ENCODE data around the gene DPPA5.

The DPPA5 gene

DNA sequence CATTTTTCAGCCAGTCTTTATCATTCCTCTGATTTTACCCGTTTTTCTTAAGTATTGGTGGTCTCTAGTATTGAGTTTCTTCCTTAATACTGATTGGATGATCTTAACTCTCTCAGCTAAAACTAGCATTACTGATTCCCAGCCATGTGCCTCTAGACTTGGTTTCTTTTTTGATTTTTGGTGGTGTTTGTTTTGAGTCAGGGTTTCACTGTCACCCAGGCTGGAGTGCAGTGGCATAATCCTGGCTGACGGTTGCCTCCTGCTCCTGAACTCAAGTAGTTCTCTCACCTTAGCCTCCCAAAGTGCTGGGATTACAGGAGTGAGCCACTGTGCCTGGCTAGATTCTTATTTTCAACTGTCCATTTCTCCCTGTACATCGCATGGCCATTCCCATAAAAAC is 24.9 kb downstream of the DPPA5 start:
- H2BK120ac ChIP-seq (ENCODE audit: insufficient read depth, low read length, poor library complexity) = no peak overlapping the region
- H3K4me1 ChIP-seq (ENCODE audit: control insufficient read depth in 1 of 2, insufficient read depth in 2 of 2, low read length in 2 of 2) = no peaks in the 10 kb centered on the region
- H2BK5ac ChIP-seq (ENCODE audit: low read depth, low read length, poor library complexity) = no peak overlapping the region
- no peak overlapping the region for H4K91ac ChIP-seq (ENCODE audit: low read depth, low read length)
- no peaks in the 10 kb centered on the region for H3K9me3 ChIP-seq (ENCODE audit: insufficient read depth, low read depth, low read length)
- H3K4me2 ChIP-seq (ENCODE audit: low read length) = no peak overlapping the region
- no peak overlapping the region for H2AFZ ChIP-seq (ENCODE audit: insufficient read depth, low read length, poor library complexity)
- no peak for DNase-seq
- no peak overlapping the region for H4K8ac ChIP-seq (ENCODE audit: low read depth, low read length)
- H3K79me1 ChIP-seq (ENCODE audit: low read length) = no peaks in the 10 kb centered on the region
- H2BK12ac ChIP-seq (ENCODE audit: low read length) = no peak overlapping the region
- H3K9ac ChIP-seq (ENCODE audit: low read length) = no peak overlapping the region
- H3K23ac ChIP-seq (ENCODE audit: low read length) = no peak overlapping the region
- no peak overlapping the region for H3K18ac ChIP-seq (ENCODE audit: low read length)
- no peaks in the 10 kb centered on the region for H3K79me2 ChIP-seq (ENCODE audit: control insufficient read depth, insufficient read depth, low read length, poor library complexity)
- H4K12ac ChIP-seq (ENCODE audit: low read depth, low read length) = no peak overlapping the region
- no peak overlapping the region for H2AK5ac ChIP-seq (ENCODE audit: low read length)
- H3K27ac ChIP-seq (ENCODE audit: low read depth, low read length) = no peak overlapping the region
- H3K27me3 ChIP-seq (ENCODE audit: insufficient read depth, low read length) = no peaks in the 10 kb centered on the region
- WGBS (ENCODE audit: extremely low coverage, insufficient coverage, insufficient read length) = no CpG with 5 or more reads among the region's 3 CpGs
- no peak overlapping the region for H3K4me3 ChIP-seq (ENCODE audit: low read depth, low read length)
- H3K4ac ChIP-seq (ENCODE audit: low read depth, low read length) = no peak overlapping the region
- H3K36me3 ChIP-seq (ENCODE audit: control insufficient read depth in 1 of 2, insufficient read depth in 2 of 2, low read length in 2 of 2) = no peaks in the 10 kb centered on the region
- H3K14ac ChIP-seq (ENCODE audit: low read length) = no peak overlapping the region

DNA sequence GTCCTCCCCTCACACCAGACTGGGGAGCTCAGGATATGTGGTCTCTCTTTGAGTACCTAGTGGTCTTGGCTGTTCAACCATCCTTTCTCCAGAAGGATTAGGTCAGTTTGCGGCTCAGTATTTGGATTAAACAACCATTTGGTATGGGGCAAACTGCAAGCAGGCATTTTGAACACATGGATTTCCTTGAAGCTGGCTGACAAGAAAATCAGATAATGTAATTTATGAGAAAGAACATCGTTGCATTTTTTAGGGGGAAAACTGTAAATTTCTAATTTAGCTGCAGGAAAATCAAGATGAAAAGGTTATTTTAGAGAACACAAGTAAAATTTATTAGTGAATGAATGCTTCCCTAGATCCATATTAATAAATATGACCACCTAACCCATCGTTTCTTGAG is 25.3 kb downstream of the DPPA5 start:
- H3K79me2 ChIP-seq (ENCODE audit: control insufficient read depth, insufficient read depth, low read length, poor library complexity) = no peaks in the 10 kb centered on the region
- H2BK120ac ChIP-seq (ENCODE audit: insufficient read depth, low read length, poor library complexity) = no peak overlapping the region
- H3K23ac ChIP-seq (ENCODE audit: low read length) = no peak overlapping the region
- no peaks in the 10 kb centered on the region for H3K36me3 ChIP-seq (ENCODE audit: control insufficient read depth in 1 of 2, insufficient read depth in 2 of 2, low read length in 2 of 2)
- no peak overlapping the region for H3K4me3 ChIP-seq (ENCODE audit: low read depth, low read length)
- H3K27ac ChIP-seq (ENCODE audit: low read depth, low read length) = no peak overlapping the region
- no peak overlapping the region for H4K12ac ChIP-seq (ENCODE audit: low read depth, low read length)
- H3K14ac ChIP-seq (ENCODE audit: low read length) = no peak overlapping the region
- H3K27me3 ChIP-seq (ENCODE audit: insufficient read depth, low read length) = no peaks in the 10 kb centered on the region
- H4K91ac ChIP-seq (ENCODE audit: low read depth, low read length) = no peak overlapping the region
- H3K79me1 ChIP-seq (ENCODE audit: low read length) = no peaks in the 10 kb centered on the region
- H3K4ac ChIP-seq (ENCODE audit: low read depth, low read length) = no peak overlapping the region
- no peak overlapping the region for H3K9ac ChIP-seq (ENCODE audit: low read length)
- no peaks in the 10 kb centered on the region for H3K4me1 ChIP-seq (ENCODE audit: control insufficient read depth in 1 of 2, insufficient read depth in 2 of 2, low read length in 2 of 2)
- H2BK5ac ChIP-seq (ENCODE audit: low read depth, low read length, poor library complexity) = no peak overlapping the region
- no peak overlapping the region for H2AK5ac ChIP-seq (ENCODE audit: low read length)
- no peak overlapping the region for H4K8ac ChIP-seq (ENCODE audit: low read depth, low read length)
- no peak for DNase-seq
- no peaks in the 10 kb centered on the region for H3K9me3 ChIP-seq (ENCODE audit: insufficient read depth, low read depth, low read length)
- no CpG with 5 or more reads among the region's 3 CpGs for WGBS (ENCODE audit: extremely low coverage, insufficient coverage, insufficient read length)
- no peak overlapping the region for H3K18ac ChIP-seq (ENCODE audit: low read length)
- no peak overlapping the region for H2BK12ac ChIP-seq (ENCODE audit: low read length)
- H3K4me2 ChIP-seq (ENCODE audit: low read length) = no peak overlapping the region
- no peak overlapping the region for H2AFZ ChIP-seq (ENCODE audit: insufficient read depth, low read length, poor library complexity)

DNA sequence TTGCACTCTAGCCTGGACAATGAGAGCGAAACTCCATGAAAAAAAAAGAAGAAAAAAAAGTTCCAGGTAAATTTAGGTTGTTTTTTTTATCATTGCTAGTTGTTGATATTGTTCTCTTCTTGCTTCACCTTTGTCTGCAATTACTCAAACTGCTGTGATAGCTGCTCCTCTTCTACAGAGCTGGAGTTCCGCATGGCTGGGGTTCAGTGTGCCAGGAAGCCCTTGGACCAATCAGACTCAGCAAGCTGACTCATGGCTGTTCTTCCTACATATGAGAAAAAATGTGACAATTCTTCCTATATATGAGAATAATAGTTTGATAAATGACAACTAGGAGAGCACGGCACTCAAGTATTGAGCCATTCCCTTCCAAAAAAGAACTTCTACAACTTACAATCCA is 28.4 kb downstream of the DPPA5 start:
- no peak overlapping the region for H2BK5ac ChIP-seq (ENCODE audit: low read depth, low read length, poor library complexity)
- no CpG with 5 or more reads among the region's 3 CpGs for WGBS (ENCODE audit: extremely low coverage, insufficient coverage, insufficient read length)

DNA sequence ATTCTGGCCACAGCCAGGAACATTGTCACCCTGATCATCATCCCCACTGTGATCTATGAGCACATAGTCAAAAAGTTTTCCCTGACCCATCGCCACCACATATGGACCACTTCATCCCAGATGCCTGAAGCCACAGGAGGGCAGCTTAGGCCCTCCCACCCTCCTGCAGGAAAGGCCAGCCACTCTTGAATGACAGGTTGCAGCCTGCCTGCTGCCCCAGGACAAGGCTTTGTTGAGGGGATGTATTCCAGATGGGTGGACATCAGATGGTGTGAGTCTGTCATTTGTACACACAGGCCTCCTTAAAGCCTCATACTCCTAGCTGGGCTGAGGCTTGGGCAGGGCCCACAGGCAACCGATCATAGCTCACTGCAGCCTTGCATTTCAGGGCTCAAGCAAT is 30.8 kb downstream of the DPPA5 start:
- H4K8ac ChIP-seq (ENCODE audit: low read depth, low read length) = no peak overlapping the region
- H3K23ac ChIP-seq (ENCODE audit: low read length) = no peak overlapping the region
- no peak overlapping the region for H4K12ac ChIP-seq (ENCODE audit: low read depth, low read length)
- H3K27ac ChIP-seq (ENCODE audit: low read depth, low read length) = no peak overlapping the region
- H4K91ac ChIP-seq (ENCODE audit: low read depth, low read length) = no peak overlapping the region
- peaks cover 2% of the 10 kb centered on the region for H3K9me3 ChIP-seq (ENCODE audit: insufficient read depth, low read depth, low read length)
- H3K4me1 ChIP-seq (ENCODE audit: control insufficient read depth in 1 of 2, insufficient read depth in 2 of 2, low read length in 2 of 2) = no peaks in the 10 kb centered on the region
- no peak overlapping the region for H2AK5ac ChIP-seq (ENCODE audit: low read length)
- WGBS (ENCODE audit: extremely low coverage, insufficient coverage, insufficient read length) = no CpG with 5 or more reads among the region's 2 CpGs
- no peaks in the 10 kb centered on the region for H3K27me3 ChIP-seq (ENCODE audit: insufficient read depth, low read length)
- no peak overlapping the region for H2BK5ac ChIP-seq (ENCODE audit: low read depth, low read length, poor library complexity)
- H3K4me3 ChIP-seq (ENCODE audit: low read depth, low read length) = no peak overlapping the region
- no peak for DNase-seq
- H3K4ac ChIP-seq (ENCODE audit: low read depth, low read length) = no peak overlapping the region
- no peaks in the 10 kb centered on the region for H3K79me2 ChIP-seq (ENCODE audit: control insufficient read depth, insufficient read depth, low read length, poor library complexity)
- H3K9ac ChIP-seq (ENCODE audit: low read length) = no peak overlapping the region
- no peak overlapping the region for H2BK120ac ChIP-seq (ENCODE audit: insufficient read depth, low read length, poor library complexity)
- no peaks in the 10 kb centered on the region for H3K79me1 ChIP-seq (ENCODE audit: low read length)
- no peak overlapping the region for H3K4me2 ChIP-seq (ENCODE audit: low read length)
- H3K36me3 ChIP-seq (ENCODE audit: control insufficient read depth in 1 of 2, insufficient read depth in 2 of 2, low read length in 2 of 2) = no peaks in the 10 kb centered on the region
- no peak overlapping the region for H2AFZ ChIP-seq (ENCODE audit: insufficient read depth, low read length, poor library complexity)
- no peak overlapping the region for H2BK12ac ChIP-seq (ENCODE audit: low read length)
- H3K14ac ChIP-seq (ENCODE audit: low read length) = no peak overlapping the region
- no peak overlapping the region for H3K18ac ChIP-seq (ENCODE audit: low read length)

More for the DNA sequence above, 28.4 kb downstream of the DPPA5 start:
- H3K4me2 ChIP-seq (ENCODE audit: low read length) = no peak overlapping the region
- H3K23ac ChIP-seq (ENCODE audit: low read length) = no peak overlapping the region
- no peak overlapping the region for H2BK12ac ChIP-seq (ENCODE audit: low read length)
- no peak overlapping the region for H3K27ac ChIP-seq (ENCODE audit: low read depth, low read length)
- no peak overlapping the region for H3K14ac ChIP-seq (ENCODE audit: low read length)
- H2AFZ ChIP-seq (ENCODE audit: insufficient read depth, low read length, poor library complexity) = no peak overlapping the region
- no peaks in the 10 kb centered on the region for H3K36me3 ChIP-seq (ENCODE audit: control insufficient read depth in 1 of 2, insufficient read depth in 2 of 2, low read length in 2 of 2)
- H3K18ac ChIP-seq (ENCODE audit: low read length) = no peak overlapping the region
- H3K9me3 ChIP-seq (ENCODE audit: insufficient read depth, low read depth, low read length) = no peaks in the 10 kb centered on the region
- no peak overlapping the region for H3K9ac ChIP-seq (ENCODE audit: low read length)
- no peak overlapping the region for H2AK5ac ChIP-seq (ENCODE audit: low read length)
- no peak overlapping the region for H4K8ac ChIP-seq (ENCODE audit: low read depth, low read length)
- no peak overlapping the region for H4K12ac ChIP-seq (ENCODE audit: low read depth, low read length)
- no peaks in the 10 kb centered on the region for H3K79me1 ChIP-seq (ENCODE audit: low read length)
- no peak overlapping the region for H3K4ac ChIP-seq (ENCODE audit: low read depth, low read length)
- H3K4me1 ChIP-seq (ENCODE audit: control insufficient read depth in 1 of 2, insufficient read depth in 2 of 2, low read length in 2 of 2) = no peaks in the 10 kb centered on the region
- no peak overlapping the region for H3K4me3 ChIP-seq (ENCODE audit: low read depth, low read length)
- no peaks in the 10 kb centered on the region for H3K79me2 ChIP-seq (ENCODE audit: control insufficient read depth, insufficient read depth, low read length, poor library complexity)
- no peak overlapping the region for H2BK120ac ChIP-seq (ENCODE audit: insufficient read depth, low read length, poor library complexity)
- H4K91ac ChIP-seq (ENCODE audit: low read depth, low read length) = no peak overlapping the region
- no peaks in the 10 kb centered on the region for H3K27me3 ChIP-seq (ENCODE audit: insufficient read depth, low read length)
- DNase-seq = no peak
